NCI-H82 treated with DMSO at 0.1 percent for 48 hours (cell line): Measurements from ENCODE around the gene GPATCH2L.

Experiments used
- DNase-seq: peaks from one replicate; lab custom pipeline; 2025; ENCODE audit not compliant: unreplicated experiment; lab: John Stamatoyannopoulos, UW

GPATCH2L gene

DNA sequence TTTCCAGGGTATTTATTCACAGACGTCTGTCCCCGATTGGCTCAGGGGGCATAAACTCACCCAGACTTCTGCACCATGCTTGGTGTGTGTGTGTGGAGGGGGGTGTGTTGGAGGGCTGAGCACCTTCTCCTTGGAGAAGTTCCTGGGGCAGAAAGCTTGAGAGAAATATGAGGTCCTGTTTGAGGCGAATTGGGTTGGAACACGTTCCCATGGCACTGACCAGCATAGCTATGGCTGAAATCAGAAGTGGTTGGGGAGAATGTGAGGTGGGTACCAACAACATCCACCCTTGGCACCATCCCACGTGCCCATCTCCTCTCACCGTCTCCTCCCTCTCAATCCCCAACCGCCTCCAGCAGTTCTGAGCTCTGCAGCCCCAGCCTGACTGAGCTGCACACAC, 16.0 kb upstream of the GPATCH2L start:
- DNase-seq = no peak

GRCh38 chr14:76136476-76137110, 15.1 kb upstream of the GPATCH2L start:
- no peak for DNase-seq

DNA sequence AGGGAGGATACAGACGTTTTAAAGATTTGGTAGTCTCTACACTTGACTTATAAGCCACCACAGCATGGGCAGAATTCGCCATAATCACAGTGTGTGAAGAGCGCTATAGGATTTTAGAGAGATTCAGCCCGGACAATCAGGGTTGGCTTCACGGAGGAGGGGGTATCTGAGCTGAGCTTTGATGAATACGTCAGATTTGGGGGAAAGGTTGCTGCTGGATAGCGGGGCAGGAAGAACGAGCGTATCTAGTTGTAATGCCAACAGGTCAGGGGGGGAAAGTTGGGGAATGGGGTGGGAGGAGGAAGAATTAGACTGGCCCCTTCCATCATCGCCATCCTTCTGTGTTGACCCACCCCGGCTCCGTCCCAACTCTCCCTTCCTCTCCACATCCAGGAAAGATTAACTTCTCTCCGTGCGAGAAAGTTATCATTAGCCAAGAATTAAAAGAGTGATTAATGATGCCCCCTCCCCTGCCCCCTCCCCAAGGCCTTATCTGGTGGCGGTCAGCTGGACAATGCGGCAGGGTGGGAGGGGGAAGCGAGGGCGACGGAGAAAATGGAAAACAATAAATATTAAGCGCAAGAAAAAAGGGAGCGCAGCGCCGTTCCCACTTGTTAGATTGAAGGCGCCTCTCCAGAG, 13.5 kb upstream of the GPATCH2L start:
- DNase-seq = no peak

DNA sequence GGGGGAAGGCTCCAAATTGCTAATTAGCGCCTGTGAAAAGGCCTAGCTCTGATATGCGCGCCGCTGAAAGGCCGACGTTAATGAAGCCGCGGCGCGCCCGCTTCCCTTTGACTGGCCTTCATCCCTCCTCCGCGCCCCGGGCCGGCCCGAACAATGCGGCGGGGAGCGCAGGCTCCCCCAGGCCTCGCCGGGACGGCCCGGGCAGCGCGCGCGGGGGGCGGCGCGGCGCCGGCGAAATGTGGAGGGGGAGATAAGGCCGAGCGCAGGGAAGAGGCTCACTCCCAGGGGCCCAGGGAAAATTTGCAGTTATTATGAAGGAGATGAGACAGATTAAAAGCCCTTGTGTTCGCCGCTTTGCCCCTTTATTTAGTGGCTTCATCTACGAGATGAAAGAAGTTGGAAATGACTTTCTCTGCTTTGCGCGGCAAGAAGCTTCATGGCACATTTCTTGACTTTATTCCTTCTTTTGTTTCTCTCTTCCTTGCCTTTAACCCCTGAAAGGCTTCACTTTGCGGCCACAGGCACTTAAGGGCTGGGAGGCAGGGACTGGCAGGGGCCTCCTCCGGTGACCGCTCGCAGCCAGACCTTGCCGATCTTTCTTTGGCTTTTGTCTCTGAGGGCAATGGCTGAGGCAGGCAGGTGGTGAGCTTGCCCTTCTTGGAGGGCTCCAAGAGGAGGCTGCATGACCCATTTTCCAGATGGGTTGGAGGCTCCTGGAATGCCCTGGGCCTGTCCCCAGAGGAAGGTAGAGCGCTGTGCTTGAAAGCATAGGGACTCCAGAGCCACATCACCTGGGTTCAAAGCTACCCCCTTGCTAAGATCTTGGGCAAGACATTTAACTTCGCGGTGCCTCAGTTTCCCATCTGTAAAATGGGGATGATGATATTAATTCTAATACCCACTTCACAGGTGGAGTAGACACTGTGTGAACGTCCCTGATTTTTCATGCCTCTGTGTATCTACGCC, 12.7 kb upstream of the GPATCH2L start:
- no peak for DNase-seq

GRCh38 chr14:76143642-76144041, 8.1 kb upstream of the GPATCH2L start:
- DNase-seq = no peak

DNA sequence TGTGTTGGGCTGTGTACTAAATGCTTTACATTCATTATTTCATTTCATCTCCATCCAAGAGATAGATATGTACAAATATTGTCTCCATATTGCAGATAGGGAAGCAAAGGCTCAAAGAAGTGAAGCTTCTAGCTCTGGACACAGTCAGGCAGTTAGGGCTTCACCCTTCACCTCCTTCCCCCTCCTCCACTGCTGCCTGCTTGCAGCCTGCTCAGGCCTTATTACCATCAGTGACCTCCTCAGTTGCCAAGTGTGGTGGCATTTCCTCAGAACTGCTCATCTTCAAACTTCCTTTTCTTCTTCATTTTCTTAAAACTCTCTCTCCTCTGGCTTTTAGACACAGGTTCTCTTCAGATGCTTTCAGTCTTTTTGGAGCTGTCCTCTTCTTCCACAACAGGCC, 4.7 kb upstream of the GPATCH2L start:
- no peak for DNase-seq

GRCh38 chr14:76149196-76149595, 2.5 kb upstream of the GPATCH2L start:
- DNase-seq = no peak

- DNase-seq = no peak
These were observed 585 bp downstream of the GPATCH2L start for GRCh38 chr14:76152333-76152681.

DNA sequence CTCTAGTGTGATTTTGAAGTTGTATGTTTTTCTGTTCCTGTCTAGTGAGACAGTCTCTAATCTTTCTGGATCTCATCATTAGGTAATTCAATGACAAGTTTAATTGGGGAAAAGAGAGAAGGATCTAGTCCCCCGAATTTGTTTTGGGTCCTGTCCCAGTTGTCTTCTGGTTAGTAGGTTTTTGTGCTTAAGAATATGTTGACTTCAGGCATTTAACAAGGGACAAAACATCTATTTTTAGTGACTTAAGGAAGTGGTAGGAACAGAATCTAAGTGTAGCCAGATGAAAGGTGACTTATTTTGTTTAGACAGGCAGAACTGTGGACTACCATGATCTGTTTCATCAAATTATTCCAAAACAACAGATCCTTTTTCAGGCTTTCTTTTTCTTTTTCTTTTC, 2.2 kb downstream of the GPATCH2L start:
- no peak for DNase-seq

- DNase-seq = no peak
These were observed 2.9 kb downstream of the GPATCH2L start for GRCh38 chr14:76154539-76155126.

- no peak for DNase-seq
These were observed 12.1 kb downstream of the GPATCH2L start for GRCh38 chr14:76163668-76164363.

GRCh38 chr14:76168531-76168930, 16.8 kb downstream of the GPATCH2L start:
- DNase-seq = no peak

DNA sequence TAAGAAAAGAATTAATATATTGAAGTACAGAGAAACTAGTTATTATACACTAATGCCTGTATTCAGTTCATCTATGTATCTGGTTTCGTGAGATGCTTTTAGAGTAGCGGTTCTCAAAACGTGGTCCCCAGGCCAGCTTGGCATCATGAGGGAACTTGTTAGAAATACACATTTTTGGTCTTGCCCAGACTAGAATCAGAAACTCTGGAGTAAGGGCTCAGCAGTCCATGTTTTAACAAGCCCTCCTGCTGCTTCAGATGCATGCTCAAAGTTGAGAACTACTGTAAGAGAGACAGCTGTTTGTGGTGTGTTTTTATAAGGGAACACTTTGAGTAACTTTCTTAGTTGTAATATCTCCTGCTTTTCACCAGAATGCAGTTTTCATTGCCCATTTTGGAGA, 18.1 kb downstream of the GPATCH2L start:
- DNase-seq = no peak

- DNase-seq = no peak
These were observed 23.3 kb downstream of the GPATCH2L start for GRCh38 chr14:76174982-76175381.

DNA sequence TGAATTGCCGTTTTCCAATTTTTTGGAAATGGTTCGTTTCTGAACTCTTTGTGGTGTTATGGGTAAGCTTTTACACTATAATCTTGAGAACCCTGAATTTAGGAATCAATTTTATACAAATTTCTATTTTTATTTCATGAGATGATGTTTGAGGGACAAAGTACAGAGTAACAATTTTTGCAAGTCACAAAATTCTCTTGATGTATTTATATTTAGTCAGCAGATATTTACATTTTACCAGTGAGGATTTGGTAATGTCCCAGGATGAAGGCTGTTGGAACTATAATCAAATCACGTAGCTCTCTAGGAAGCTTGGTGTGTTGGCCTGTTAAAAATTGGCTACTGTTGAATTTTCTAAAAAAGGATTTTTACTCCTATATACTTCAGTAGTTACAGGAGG, 24.2 kb downstream of the GPATCH2L start:
- DNase-seq = no peak

DNA sequence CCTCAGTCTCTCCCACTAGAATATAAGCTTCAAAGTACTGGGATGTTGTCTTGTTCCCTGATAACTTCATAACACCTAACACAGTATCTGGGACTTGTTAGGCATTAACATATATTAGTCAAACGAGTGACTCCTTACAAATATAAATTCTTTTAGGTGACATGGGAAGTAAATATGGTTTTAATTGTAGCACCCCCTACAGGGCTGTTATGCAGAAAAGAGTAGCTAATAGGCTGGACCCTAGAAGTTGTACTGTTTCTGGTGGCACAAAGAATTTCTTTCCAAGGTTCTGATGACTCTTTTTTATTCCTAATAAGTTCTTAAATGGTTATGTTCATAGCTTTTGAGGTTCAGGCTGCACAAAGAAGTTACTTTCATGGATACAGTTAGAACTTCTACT, 29.8 kb downstream of the GPATCH2L start:
- no peak for DNase-seq

DNA sequence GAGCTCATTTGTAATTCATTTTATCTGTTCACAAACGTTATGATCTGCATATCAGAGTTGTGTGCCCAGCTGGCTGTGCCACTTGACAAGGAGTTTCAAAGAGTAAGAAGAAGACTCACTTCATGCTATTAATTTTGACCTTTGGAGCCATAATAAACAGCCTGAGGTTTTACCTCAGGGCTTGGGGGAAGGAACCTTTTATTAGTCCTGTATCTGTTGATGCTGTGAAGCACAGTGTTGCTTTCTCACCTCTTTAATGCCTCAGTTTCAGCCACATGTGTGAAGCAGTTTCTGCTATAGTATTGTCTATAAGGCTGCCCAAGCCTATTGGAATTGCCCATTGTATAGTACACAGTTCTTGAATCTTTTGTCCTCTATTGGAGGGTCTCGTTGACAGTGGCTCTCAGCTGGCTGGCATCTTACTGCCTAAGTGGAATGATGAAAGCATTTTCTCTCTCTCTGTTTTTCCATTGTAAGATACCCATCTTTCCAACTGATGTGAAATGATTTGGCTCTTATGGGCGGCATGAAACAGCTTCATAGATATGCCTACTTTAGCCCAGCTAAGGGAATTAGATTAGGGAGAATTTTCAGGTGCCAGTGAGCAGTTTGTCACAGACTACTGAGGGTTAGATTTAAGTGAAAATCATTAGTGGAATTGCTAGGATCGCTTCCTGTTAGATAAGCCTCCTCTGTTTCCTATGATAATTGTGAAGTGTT, 34.7 kb downstream of the GPATCH2L start:
- no peak for DNase-seq

DNA sequence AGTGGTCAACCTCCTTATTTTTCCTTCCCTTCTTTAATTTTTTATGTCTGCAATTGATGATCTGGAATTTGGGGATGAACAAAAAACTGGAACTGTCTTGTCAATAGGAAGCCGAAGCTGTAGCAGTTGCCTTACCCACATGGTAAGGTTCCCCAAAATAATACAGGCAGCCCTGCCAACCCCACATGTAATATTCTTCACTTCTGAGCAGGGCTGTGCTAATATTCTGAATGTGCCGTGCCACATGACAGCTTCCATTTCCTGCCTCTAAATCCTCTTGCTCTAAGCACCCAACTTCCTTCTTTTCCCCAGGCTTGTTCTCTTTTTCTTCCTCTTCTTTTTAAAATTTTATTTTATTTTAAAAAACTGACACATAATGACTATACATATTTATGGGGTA, 39.6 kb downstream of the GPATCH2L start:
- no peak for DNase-seq

- DNase-seq = no peak
These were observed 42.0 kb downstream of the GPATCH2L start for GRCh38 chr14:76193696-76194095.

- no peak for DNase-seq
These were observed 42.6 kb downstream of the GPATCH2L start for GRCh38 chr14:76194327-76194726.
